Stimulated activated CD4-positive, alpha-beta T cell treated with anti-CD3 and anti-CD28 coated beads, Interleukin-4, amount 100 ng/mL, for 4 hours (primary cell): ENCODE results near the gene GALNT3.

Source experiments
- DNase-seq, 2 experiments: peaks; one replicate each; pipeline ENCODE4 v3.0.0-alpha.2; 2020

The GALNT3 gene

DNA sequence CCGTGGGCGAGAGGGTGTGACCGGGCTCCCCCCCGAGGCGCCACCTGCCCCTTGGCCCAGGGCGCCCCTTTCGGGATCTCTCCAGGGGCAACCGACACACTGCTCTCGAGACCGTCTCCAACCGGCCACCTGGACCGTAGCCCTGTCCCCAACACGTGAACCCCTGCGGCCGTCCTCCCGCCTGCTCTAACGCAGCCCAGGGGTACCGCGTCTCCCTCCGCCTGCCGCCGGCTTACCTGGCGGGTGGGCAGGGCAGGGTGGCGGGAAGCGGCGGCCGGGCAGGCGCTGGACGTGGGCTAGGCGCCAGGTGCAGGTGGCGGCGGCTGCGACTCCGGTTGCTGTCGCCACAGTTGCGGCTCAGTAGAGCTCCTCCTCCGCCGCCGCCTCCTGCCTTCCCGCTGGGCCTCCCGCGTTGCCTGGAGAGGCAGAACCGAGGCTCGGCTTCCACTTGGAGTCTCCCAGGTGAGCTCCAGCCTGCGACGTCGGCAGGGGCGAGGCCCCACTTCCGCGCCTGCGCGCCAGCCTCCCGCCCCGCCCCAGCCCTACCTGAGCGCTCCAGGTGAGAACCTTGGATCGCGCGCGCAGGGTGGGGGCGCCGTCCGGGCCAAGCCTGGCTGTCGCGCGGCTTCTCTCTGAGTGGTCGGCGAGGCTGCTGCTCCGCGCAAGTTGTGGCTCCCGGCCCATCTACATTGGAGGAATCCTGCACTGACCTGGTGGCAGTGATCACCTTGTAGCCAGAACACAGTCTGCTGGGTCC, at the start of gene GALNT3:
Gene GALNT3 (minus strand): TSS at position 469 of the 757 bp plus-strand sequence. CDS start 23,547 bp downstream, outside the sequence.
- peak in 1 of 2 experiments; percentile 15 for DNase-seq

DNA sequence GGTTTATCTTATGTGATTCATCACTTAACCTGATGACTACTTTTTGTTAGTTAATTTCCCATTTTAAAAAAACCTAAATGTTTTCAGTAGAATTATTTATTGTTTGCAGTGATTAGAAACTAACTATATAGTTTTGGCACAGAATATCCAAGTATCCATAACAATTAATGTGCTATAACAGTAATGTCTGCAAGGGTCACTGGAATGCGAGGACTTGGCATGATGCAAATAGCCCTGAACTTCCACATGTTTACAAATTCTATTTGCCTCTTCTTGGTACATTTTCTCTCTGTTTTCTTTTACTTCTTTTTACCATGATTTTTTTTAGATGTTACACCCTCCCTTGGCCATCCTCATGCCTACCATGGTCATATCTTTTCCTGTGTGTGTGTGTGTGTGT, 49.3 kb upstream of the GALNT3 start:
- no peak for DNase-seq

- DNase-seq = no peak
These were observed 46.4 kb upstream of the GALNT3 start for GRCh38 chr2:165840333-165840958.

DNA sequence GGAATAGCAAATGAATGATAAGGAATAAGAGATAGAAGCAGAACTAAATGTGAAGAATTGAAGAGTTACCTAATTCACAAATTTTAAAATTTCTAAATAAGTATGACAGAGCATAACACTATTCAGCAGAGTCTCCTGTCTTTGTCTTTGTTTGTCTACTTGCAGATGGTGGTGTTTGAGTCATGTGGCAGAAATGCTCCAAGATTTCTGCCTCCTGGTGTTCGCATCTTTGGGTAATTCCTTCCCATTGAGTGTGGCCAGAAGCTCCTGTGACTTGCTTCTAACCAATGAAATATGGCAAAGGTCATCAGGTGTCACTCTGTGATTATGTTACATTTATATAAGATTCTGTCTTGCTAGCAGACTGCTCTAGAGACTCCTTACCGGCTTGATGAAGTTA, 45.6 kb upstream of the GALNT3 start:
- no peak for DNase-seq

DNA sequence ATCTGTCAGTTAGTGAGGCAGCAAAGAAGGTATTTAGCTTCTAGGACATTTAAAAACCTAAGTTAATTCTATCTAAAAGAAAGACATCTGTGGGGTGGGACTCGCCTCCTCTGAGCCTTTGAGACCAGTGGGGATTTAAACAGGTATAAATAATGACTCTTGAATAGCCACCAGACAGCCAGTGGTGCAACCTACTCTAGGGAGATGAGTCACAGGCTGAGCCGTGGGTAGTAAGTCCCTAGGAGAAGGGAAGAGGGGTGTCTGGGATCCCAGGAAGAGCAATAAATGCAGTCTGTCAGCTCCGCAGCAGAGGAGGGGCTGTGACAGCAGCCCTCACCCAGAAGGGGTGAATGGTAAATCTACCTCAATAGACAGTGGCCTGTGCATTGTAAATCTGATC, 43.1 kb upstream of the GALNT3 start:
- DNase-seq = no peak

DNA sequence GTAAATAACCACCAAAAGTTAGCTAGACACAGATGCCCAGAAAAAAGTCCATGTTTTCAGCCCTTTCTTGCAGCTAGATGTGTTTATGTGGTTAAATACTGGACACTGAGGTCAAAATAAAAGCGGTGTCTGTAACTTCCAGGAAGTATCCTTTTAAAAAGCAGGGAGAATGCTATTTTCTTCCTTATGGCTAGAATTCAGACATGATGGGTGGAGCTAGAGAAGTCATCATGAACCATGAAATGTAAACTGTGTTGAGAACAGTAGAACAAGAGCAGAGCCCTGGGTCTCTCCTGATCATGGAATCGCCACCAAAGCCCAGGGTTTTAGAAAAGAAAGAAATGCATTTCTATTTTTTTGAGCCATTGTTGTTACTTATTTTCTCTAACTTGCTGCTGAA, 41.3 kb upstream of the GALNT3 start:
- DNase-seq = no peak

- no peak for DNase-seq
These were observed 39.1 kb upstream of the GALNT3 start for GRCh38 chr2:165833156-165833555.

- DNase-seq = no peak
These were observed 33.9 kb upstream of the GALNT3 start for GRCh38 chr2:165827921-165828276.

GRCh38 chr2:165827016-165827920, 33.2 kb upstream of the GALNT3 start:
- no peak for DNase-seq

GRCh38 chr2:165825041-165825440, 31.0 kb upstream of the GALNT3 start:
- DNase-seq = no peak

DNA sequence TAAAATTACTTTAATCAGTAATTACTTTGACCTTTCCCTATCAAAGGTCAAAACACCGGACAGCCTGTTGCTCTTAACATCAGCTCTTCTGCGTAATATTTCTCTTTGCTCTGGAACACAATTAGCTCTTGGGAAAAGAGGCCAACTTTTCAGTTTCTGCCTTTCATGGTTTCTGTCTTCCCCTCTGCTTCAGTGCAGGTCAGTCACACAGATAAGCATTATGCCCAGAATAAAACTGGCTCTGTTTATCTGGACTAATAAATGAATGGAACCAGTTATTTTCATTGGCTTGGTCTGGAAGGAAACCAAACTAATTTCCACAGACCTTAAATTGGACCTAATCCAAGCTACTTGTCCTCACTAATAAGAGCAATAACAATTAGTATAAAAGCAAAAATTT, 26.2 kb upstream of the GALNT3 start:
- no peak for DNase-seq

- DNase-seq = no peak
These were observed 24.9 kb upstream of the GALNT3 start for GRCh38 chr2:165818920-165819319.

DNA sequence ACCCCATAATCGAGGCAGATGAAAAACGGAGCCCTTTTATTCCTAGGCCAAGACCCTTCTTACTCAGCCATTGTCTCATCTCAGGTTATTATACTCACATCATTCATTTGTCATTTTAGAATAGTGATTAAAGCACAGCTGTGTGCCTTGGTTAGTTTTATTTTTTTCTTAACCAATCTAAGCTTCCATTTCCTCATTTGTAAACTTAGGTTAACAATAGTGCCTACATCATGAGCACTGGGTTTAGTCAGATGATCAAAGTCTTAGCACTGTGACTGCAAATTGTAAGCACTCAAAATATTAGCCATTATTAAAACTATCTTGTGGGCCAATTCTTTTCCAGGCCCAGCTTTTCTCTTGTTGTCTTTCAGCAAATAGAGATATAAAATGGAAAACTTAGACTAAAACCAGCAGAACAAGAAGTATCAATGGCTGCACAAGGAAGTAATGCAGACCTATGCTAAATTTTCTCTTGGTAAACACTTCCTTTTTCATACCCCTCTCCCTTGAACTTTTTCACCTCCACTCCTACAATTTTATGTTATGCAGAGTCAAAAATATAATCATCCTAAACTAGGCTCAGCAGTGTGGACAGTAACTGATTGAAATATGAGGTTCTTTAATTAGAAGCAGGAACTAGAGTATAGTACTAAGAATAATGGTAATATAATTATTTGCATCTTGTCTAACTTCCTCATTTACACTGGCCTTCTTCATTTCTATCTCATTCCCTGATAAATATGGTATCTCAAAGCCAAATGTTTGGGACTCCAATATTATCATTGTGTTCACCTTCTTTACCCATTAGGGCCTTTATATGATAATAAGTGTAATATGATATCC, 21.5 kb upstream of the GALNT3 start:
- DNase-seq = no peak

DNA sequence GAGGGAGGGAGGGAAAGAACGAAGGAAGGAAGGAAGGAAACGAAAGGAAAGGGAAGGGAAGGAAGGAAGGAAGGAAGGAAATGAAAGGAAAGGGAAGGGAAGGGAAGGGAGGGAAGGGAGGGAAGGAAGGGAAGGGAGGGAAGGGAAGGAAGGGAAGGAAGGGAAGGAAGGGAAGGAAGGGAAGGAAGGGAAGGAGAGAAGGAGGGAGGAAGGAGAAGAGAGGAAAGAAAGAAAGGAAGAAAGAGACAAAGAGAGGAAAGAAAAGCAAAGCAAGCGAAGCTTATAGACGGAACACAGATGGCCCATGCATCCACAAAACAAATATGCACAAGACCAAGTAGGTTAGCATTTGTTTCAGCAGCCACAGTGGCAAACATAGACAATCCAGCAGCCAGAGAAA, 20.4 kb upstream of the GALNT3 start:
- DNase-seq = no peak

- DNase-seq = no peak
These were observed 17.7 kb upstream of the GALNT3 start for GRCh38 chr2:165811592-165812370.

- no peak for DNase-seq
These were observed 16.4 kb upstream of the GALNT3 start for GRCh38 chr2:165810418-165810817.

DNA sequence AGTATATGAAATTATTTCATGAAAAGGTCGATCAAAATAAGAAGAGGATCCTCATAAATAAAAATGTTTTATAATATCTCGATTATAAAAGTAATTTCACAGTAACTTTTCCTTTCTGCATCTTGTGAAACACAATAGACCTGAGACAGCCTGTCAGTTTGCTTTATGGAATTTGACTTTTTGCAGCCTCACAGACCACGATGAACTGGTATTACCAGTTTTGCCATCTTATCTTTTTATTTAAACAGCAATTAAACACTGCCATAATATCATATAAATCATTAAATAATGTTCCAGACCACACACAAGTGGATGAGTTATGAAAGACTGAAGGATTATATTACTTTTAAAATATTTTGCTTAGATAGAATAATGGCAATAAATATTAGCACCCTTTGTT, 10.7 kb upstream of the GALNT3 start:
- no peak for DNase-seq

- no peak for DNase-seq
These were observed 9.2 kb upstream of the GALNT3 start for GRCh38 chr2:165803123-165803760.

GRCh38 chr2:165801176-165801575, 7.1 kb upstream of the GALNT3 start:
- no peak for DNase-seq

DNA sequence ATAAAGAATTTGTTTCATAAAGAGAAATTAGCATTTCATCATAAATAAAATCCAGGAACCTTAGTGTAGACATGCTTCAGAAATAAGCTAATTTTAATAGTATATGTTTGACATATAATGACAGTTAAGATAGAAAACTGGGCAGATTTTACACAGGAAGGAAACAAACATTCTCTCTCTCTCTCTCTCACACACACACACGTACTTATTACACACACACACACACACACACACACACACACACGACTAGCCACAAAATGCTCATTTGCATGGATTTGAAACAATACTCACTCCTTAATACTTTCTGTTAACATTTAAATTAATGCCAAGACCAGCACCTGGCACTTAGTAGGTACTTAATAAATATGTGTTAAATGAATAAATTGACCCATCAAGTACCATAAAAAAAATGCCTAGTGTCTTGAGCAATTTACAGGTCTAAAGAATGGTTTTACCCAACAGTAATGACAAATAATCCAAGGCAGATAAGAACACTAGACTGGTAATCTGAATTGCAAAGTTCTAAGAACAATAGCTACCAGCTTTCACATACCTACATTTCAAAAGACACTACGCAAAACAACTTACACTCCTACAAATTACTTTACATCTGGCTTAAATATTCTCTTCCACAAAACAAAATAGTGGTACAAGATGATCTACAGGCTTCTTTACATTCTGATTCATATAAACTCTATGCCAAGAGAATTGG, 2.9 kb upstream of the GALNT3 start:
- no peak for DNase-seq

DNA sequence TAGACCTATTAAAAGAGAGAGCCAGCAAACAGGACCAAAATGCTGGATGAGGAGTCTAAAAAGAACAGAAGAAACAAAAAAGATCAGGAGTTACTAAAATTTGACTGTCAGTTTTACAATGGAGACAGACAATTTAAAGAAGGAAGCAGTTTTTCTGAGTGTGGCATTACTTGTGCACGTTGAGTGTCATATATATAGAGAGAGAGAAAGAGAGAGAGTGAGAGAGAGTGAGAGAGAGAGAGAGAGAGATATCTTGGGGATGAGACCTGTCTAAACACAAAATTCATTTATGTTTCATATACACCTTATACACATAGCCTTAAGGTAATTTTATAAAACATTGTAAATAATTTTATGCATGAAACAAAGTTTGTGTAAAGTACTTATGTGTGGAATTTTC, 2.1 kb upstream of the GALNT3 start:
- no peak for DNase-seq
